Measurements from ENCODE around the gene PTRHD1. TPM values are rescaled to one million over a fixed set of nuclear protein-coding genes. Genes with fewer than 3 reads are reported as not detected.
"Not testable (repeated sequence)": the region's sequence is repeated elsewhere in the genome, so short reads cannot be mapped to it uniquely, and the experiment has no call there.

Gene PTRHD1
- total and polyA plus RNA-seq, 7 donors = 16.6 to 38.3 (median 27.1) TPM

- H3K27me3 ChIP-seq (ENCODE audit: insufficient read depth in 3 of 3, low read length in 2 of 3); H3K36me3 ChIP-seq (ENCODE audit: insufficient read depth in 1 of 2, low read depth in 1 of 2); DNase-seq; ATAC-seq; H3K4me1 ChIP-seq; H3K9me3 ChIP-seq; intact Hi-C loops (cut with DNase I); H3K27ac ChIP-seq; H3K4me3 ChIP-seq: not testable (repeated sequence)
- WGBS, 3 donors = 94 to 98% (median 97%) methylated on average over 23 to 25 of the region's 25 CpGs
Measured at GRCh38 chr2:24805811-24806660, 12.8 kb upstream of the PTRHD1 start.

- H3K4me3 ChIP-seq; H3K4me1 ChIP-seq; H3K36me3 ChIP-seq (ENCODE audit: insufficient read depth in 1 of 2, low read depth in 1 of 2); ATAC-seq; H3K27me3 ChIP-seq (ENCODE audit: insufficient read depth in 3 of 3, low read length in 2 of 3); H3K27ac ChIP-seq; intact Hi-C loops (cut with DNase I); DNase-seq; H3K9me3 ChIP-seq: not testable (repeated sequence)
- 94 to 100% (median 98%) methylated on average over 3 of the region's 5 CpGs for WGBS, 3 donors
Measured at GRCh38 chr2:24800487-24800886, 7.3 kb upstream of the PTRHD1 start.

- H3K9me3 ChIP-seq = no peaks in the 10 kb centered on the region
- no peak overlapping the region for H3K4me3 ChIP-seq
- no peak for DNase-seq
- peaks cover 7% of the 10 kb centered on the region for H3K4me1 ChIP-seq
- intact Hi-C loops (cut with DNase I) = no loop called here
- H3K27me3 ChIP-seq (ENCODE audit: insufficient read depth in 3 of 3, low read length in 2 of 3) = no peaks in the 10 kb centered on the region
- no peak for TF ChIP-seq CTCF (IDR thresholded peaks at IDR 0.05)
- H3K27ac ChIP-seq = no peak overlapping the region
- WGBS, 3 donors = 92 to 97% (median 96%) methylated on average over 2 of the region's 2 CpGs
- peaks cover 0 to 8% of the 10 kb centered on the region in 2 donors for H3K36me3 ChIP-seq (ENCODE audit: insufficient read depth in 1 of 2, low read depth in 1 of 2)
- ATAC-seq = no peak
Measured at GRCh38 chr2:24797644-24798043, 4.5 kb upstream of the PTRHD1 start.

- TF ChIP-seq CTCF (IDR thresholded peaks at IDR 0.05) = no peak
- Histone ChIP-seq H3K36me3 (ENCODE audit: insufficient read depth in 1 of 2, low read depth in 1 of 2) (peaks cover 0 to 14% of the 10 kb centered on the region in 2 donors), H3K4me1 (peaks cover 7% of the 10 kb centered on the region), H3K9me3 (no peaks in the 10 kb centered on the region), H3K27ac (no peak overlapping the region), H3K4me3 (peak overlapping the region; percentile 97), H3K27me3 (ENCODE audit: insufficient read depth in 3 of 3, low read length in 2 of 3) (no peaks in the 10 kb centered on the region)
- DNase-seq (no peak), ATAC-seq (no peak)
- intact Hi-C loops (cut with DNase I) = no loop called here
- WGBS, 3 donors = 5 to 6% (median 5%) methylated on average over 14 of the region's 14 CpGs
Measured at GRCh38 chr2:24793761-24794435, 707 bp upstream of the PTRHD1 start.

GRCh38 chr2:24792542-24792873 lies 683 bp downstream of the PTRHD1 start:
- ATAC-seq (no peak), DNase-seq (no peak)
- H3K9me3 ChIP-seq = no peaks in the 10 kb centered on the region
- intact Hi-C loops (cut with DNase I) = no loop called here
- peak overlapping the region; percentile 100 for H3K27ac ChIP-seq
- H3K4me3 ChIP-seq = peak overlapping the region; percentile 97
- no peaks in the 10 kb centered on the region for H3K27me3 ChIP-seq (ENCODE audit: insufficient read depth in 3 of 3, low read length in 2 of 3)
- H3K36me3 ChIP-seq (ENCODE audit: insufficient read depth in 1 of 2, low read depth in 1 of 2) = peaks cover 0 to 19% of the 10 kb centered on the region in 2 donors
- WGBS, 3 donors = 1 to 4% (median 2%) methylated on average over 6 of the region's 6 CpGs
- peaks cover 7% of the 10 kb centered on the region for H3K4me1 ChIP-seq
- TF ChIP-seq CTCF (IDR thresholded peaks at IDR 0.05) = no peak
